Upper lobe of right lung (tissue), 1 donor: ENCODE measurements around the gene ARF1. TPM values are rescaled to one million over a fixed set of nuclear protein-coding genes. Genes with fewer than 3 reads are reported as not detected.

Experiments
- ATAC-seq: fragments of 200-7000 bp; cut with Tn5 transposase; one replicate; pipeline ENCODE4 v1.9.1; 2020; ENCODE audit warnings: mild to moderate bottlenecking, moderate library complexity
- DNase-seq: peaks from one replicate; pipeline ENCODE4 v3.0.0-alpha.2; 2020
- H3K27ac ChIP-seq: fragments of 200-600 bp; one replicate; pipeline ENCODE4 v1.8.0; 2022
- H3K27me3 ChIP-seq: fragments of 200-600 bp; one replicate; pipeline ENCODE4 v1.8.0; 2022; ENCODE audit warnings: mild to moderate bottlenecking
- H3K36me3 ChIP-seq: fragments of 200-600 bp; one replicate; pipeline ENCODE4 v1.8.0; 2022
- H3K4me1 ChIP-seq: fragments of 200-600 bp; one replicate; pipeline ENCODE4 v1.8.0; 2022
- H3K4me3 ChIP-seq: fragments of 200-600 bp; one replicate; pipeline ENCODE4 v1.8.0; 2022; ENCODE audit warnings: mild to moderate bottlenecking
- H3K9me3 ChIP-seq: fragments of 200-600 bp; one replicate; pipeline ENCODE4 v1.8.0; 2022
- intact Hi-C: fragments of 100-400 bp; cut with DNase I; formaldehyde crosslinking; loops from one replicate; pipeline ENCODE4 v1.11.0; 2022
- total RNA-seq: library from RNA; stranded (reverse); fragmentation: NEBNext Ultra II Directional; extraction: Animal tissue kit (Norgen Biotek cat#: 25700); gene quantifications from one replicate; pipeline ENCODE4 v1.2.1, GENCODE V29; 2021
- TF ChIP-seq, protein P1 (sequence below): fragments of 200-600 bp; IDR thresholded peaks from one replicate; pipeline ENCODE4 v1.8.0; 2022; ENCODE audit warnings: antibody characterized with exemption
- donor health status: DM: no; HTN: yes; CAD: no; lungs with severe emphysema.

ARF1 gene
- total RNA-seq, 1 donor from 2014 or later = 397 TPM

DNA sequence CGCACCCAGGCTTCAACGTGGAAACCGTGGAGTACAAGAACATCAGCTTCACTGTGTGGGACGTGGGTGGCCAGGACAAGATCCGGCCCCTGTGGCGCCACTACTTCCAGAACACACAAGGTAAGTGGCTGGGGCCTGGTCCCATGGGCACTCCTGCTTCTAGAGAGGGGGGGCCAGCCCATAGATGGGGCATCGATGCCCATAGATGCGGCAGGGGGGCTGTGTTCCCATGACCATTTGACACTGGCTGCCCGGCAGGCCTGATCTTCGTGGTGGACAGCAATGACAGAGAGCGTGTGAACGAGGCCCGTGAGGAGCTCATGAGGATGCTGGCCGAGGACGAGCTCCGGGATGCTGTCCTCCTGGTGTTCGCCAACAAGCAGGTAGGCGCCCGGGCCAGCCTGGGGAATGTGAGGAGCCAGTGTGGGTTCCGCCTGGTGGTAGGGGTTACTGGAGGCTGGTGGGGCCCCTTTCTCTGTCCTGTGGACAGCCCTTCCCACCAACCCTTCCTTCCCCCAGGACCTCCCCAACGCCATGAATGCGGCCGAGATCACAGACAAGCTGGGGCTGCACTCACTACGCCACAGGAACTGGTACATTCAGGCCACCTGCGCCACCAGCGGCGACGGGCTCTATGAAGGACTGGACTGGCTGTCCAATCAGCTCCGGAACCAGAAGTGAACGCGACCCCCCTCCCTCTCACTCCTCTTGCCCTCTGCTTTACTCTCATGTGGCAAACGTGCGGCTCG is 15.0 kb downstream of the ARF1 start:
- intact Hi-C loops = no loop called here
- peaks cover 22% of the 10 kb centered on the region for H3K4me1 ChIP-seq
- no peak overlapping the region for H3K27ac ChIP-seq
- H3K36me3 ChIP-seq = peaks cover 59% of the 10 kb centered on the region
- ATAC-seq (no peak), DNase-seq (peak; percentile 60)
- H3K4me3 ChIP-seq = no peak overlapping the region
- no peaks in the 10 kb centered on the region for H3K27me3 ChIP-seq
- TF ChIP-seq, protein P1, sequence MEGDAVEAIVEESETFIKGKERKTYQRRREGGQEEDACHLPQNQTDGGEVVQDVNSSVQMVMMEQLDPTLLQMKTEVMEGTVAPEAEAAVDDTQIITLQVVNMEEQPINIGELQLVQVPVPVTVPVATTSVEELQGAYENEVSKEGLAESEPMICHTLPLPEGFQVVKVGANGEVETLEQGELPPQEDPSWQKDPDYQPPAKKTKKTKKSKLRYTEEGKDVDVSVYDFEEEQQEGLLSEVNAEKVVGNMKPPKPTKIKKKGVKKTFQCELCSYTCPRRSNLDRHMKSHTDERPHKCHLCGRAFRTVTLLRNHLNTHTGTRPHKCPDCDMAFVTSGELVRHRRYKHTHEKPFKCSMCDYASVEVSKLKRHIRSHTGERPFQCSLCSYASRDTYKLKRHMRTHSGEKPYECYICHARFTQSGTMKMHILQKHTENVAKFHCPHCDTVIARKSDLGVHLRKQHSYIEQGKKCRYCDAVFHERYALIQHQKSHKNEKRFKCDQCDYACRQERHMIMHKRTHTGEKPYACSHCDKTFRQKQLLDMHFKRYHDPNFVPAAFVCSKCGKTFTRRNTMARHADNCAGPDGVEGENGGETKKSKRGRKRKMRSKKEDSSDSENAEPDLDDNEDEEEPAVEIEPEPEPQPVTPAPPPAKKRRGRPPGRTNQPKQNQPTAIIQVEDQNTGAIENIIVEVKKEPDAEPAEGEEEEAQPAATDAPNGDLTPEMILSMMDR = no peak
- H3K9me3 ChIP-seq = peaks cover 5% of the 10 kb centered on the region

DNA sequence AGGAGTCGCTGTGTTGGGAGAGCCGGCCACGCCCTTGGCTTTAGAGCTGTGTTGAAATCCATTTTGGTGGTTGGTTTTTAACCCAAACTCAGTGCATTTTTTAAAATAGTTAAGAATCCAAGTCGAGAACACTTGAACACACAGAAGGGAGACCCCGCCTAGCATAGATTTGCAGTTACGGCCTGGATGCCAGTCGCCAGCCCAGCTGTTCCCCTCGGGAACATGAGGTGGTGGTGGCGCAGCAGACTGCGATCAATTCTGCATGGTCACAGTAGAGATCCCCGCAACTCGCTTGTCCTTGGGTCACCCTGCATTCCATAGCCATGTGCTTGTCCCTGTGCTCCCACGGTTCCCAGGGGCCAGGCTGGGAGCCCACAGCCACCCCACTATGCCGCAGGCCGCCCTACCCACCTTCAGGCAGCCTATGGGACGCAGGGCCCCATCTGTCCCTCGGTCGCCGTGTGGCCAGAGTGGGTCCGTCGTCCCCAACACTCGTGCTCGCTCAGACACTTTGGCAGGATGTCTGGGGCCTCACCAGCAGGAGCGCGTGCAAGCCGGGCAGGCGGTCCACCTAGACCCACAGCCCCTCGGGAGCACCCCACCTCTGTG is 15.9 kb downstream of the ARF1 start:
- Histone ChIP-seq H3K4me1 (peaks cover 14% of the 10 kb centered on the region), H3K27me3 (no peaks in the 10 kb centered on the region), H3K4me3 (no peak overlapping the region), H3K27ac (no peak overlapping the region), H3K36me3 (peaks cover 52% of the 10 kb centered on the region), H3K9me3 (peaks cover 5% of the 10 kb centered on the region)
- TF ChIP-seq, protein P1 = no peak
- ATAC-seq (no peak), DNase-seq (no peak)
- intact Hi-C loops = no loop called here

DNA sequence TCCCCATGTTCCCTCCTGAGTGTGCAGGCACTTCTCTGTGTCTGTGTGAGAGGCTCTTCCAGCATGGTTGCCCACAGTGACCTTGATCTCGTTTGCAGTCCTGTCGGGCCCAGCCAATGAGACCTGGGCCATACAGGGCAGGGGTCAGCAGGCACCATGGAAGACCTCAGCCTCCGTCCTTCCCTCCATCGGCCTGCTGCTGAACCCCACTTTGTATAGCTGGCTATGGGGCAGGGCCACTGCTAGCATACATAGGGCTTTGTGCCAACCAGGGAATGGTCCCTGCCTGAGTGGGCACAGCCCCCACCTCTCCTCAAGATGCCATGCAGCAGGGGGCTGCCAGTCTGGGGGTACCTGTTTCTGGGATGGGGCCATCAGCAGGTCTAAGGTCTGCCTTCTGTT is 16.8 kb downstream of the ARF1 start:
- DNase-seq (no peak), ATAC-seq (no peak)
- Histone ChIP-seq H3K4me3 (no peak overlapping the region), H3K36me3 (peaks cover 52% of the 10 kb centered on the region), H3K4me1 (peaks cover 22% of the 10 kb centered on the region), H3K27ac (no peak overlapping the region), H3K27me3 (no peaks in the 10 kb centered on the region), H3K9me3 (peaks cover 5% of the 10 kb centered on the region)
- intact Hi-C loops = no loop called here
- TF ChIP-seq, protein P1 = no peak

DNA sequence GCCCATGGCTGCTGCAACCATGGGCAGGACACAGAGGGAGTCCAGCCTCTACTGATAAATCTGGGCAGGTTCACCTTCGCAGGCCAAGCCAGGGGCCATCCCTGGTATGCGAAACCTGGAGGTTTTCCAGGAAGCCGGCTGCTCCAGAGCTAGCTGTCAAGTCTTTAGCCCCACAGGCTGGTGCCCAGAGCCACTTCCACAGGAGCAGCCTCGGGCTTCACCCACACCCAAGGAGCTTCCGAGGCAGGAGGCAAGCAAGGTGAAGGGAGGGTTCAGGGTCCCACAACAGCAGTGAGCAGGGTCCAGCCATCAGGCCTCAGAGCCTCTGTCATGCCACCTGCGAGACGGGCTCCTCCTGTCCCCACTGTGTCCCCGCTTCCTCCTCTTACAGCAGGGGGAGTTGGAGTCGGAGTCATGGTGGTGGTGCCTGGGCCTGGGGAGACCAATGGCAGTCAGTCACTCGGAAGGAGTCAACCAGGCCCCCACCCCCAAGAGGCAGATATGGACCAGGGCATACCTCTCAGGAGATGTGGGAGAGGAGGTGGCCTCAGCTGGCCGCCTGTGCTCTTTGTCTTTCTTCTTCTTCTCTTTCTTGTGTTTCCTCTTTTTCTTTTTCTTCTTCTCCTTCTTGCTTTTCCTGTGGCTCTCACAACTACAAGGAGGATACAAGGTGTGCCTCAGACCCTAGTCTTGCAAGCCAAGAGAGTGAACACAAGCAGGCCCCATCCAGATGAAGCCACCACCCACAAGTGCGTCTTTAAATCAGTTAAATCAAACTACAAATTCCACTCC is 18.5 kb downstream of the ARF1 start:
- H3K4me1 ChIP-seq = peaks cover 21% of the 10 kb centered on the region
- intact Hi-C loops = no loop called here
- DNase-seq (no peak), ATAC-seq (no peak)
- H3K36me3 ChIP-seq = peaks cover 55% of the 10 kb centered on the region
- TF ChIP-seq, protein P1 = no peak
- no peaks in the 10 kb centered on the region for H3K27me3 ChIP-seq
- no peak overlapping the region for H3K27ac ChIP-seq
- H3K4me3 ChIP-seq = no peak overlapping the region
- no peaks in the 10 kb centered on the region for H3K9me3 ChIP-seq

DNA sequence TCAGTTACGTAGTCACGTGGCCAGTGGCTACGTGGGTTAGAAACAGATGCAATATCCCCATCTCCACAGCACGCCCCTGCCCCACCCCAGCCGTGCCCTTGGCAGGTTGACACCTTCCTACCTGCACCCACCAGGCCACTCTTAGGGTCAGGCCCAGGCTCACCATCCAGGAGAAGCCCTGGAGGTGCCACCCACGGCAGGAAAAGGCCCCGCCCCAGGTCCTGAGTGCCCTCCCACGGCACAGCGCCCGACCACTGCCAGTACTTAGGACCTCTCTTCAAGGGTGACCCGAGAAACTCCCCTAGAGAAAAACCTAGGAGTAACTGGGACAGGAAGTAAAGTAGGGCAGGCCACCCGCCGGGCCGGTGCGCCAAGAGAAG is 19.1 kb downstream of the ARF1 start:
- intact Hi-C loops = no loop called here
- H3K9me3 ChIP-seq = no peaks in the 10 kb centered on the region
- TF ChIP-seq, protein P1 = no peak
- peaks cover 55% of the 10 kb centered on the region for H3K36me3 ChIP-seq
- no peak for ATAC-seq
- H3K4me3 ChIP-seq = peak overlapping the region; percentile 89
- peaks cover 15% of the 10 kb centered on the region for H3K4me1 ChIP-seq
- peak overlapping the region; percentile 89 for H3K27ac ChIP-seq
- no peak for DNase-seq
- H3K27me3 ChIP-seq = no peaks in the 10 kb centered on the region
